ENCODE data around the gene PACS1. TPM values are rescaled to one million over a fixed set of nuclear protein-coding genes. Genes with fewer than 3 reads are reported as not detected.
"Not testable (repeated sequence)": the region's sequence is repeated elsewhere in the genome, so short reads cannot be mapped to it uniquely, and the experiment has no call there.

Gene PACS1
- total RNA-seq, 1 experiment from 2014 or later: 41.1 TPM

- no peak for ATAC-seq
- H3K36me3 ChIP-seq (ENCODE audit: control insufficient read depth in 1 of 2, insufficient read depth in 2 of 2, low read length in 2 of 2): peaks cover 16 to 18% of the 10 kb centered on the region in 2 experiments; a peak in 3 of 4 replicates
- no peaks in the 10 kb centered on the region for H3K27me3 ChIP-seq (ENCODE audit: insufficient read depth, low read length)
- ChIA-PET POLR2A (no interaction called here), CTCF (no interaction called here), RAD21 (ENCODE audit: low non-redundant PET in 1 of 2, low total read pairs in 2 of 2, uncharacterized antibody in 2 of 2, unreplicated experiment in 2 of 2) (no interaction called here)
- peaks cover 0 to 7% of the 10 kb centered on the region in 2 experiments; a peak in 2 of 4 replicates for H3K4me1 ChIP-seq (ENCODE audit: control insufficient read depth in 1 of 2, insufficient read depth in 2 of 2, low read length in 2 of 2)
- DNase-seq (ENCODE audit: low read depth, low spot score): no peak
- no TSS peak for BruUV-seq (replicated peaks)
- no peaks in the 10 kb centered on the region for H3K9me2 ChIP-seq (ENCODE audit: insufficient read depth)
- no peak overlapping the region for H3K4me2 ChIP-seq (ENCODE audit: low read length)
- no peak overlapping the region for H3K27ac ChIP-seq (ENCODE audit: low read depth, low read length)
- H3K9ac ChIP-seq (ENCODE audit: low read length): no peak overlapping the region
- no peak overlapping the region for H2AFZ ChIP-seq (ENCODE audit: low read depth, low read length, poor library complexity, severe bottlenecking)
- peaks cover 7% of the 10 kb centered on the region; the same call in 1 of the 2 replicates for H3K79me2 ChIP-seq (ENCODE audit: insufficient read depth, low read length)
- no peaks in the 10 kb centered on the region for H3K9me3 ChIP-seq (ENCODE audit: control insufficient read depth in 1 of 2, insufficient read depth in 1 of 2, low read depth in 1 of 2, low read length in 2 of 2)
- no peaks in the 10 kb centered on the region for H4K20me1 ChIP-seq (ENCODE audit: insufficient read depth)
- intact Hi-C loops (cut with micrococcal nuclease): no loop called here
- TF ChIP-seq EGR1 (IDR thresholded peaks at IDR 0.05; ENCODE audit: low read depth) (no peak), EZH2 (IDR thresholded peaks at IDR 0.05) (no peak), SIN3A (IDR thresholded peaks at IDR 0.05; ENCODE audit: low read depth) (no peak), SRF (IDR thresholded peaks at IDR 0.05; ENCODE audit: low read depth) (no peak), ZBTB33 (IDR thresholded peaks at IDR 0.05; ENCODE audit: extremely low read depth, insufficient replicate concordance, low read length) (no peak), SP1 (IDR thresholded peaks at IDR 0.05; ENCODE audit: low read depth) (no peak), YY1 (IDR thresholded peaks at IDR 0.05; ENCODE audit: extremely low read depth, insufficient replicate concordance, low read depth, low read length) (no peak), ELF1 (IDR thresholded peaks at IDR 0.05; ENCODE audit: borderline replicate concordance, low read depth) (no peak), POLR2AphosphoS5 (IDR thresholded peaks at IDR 0.05; ENCODE audit: low read depth, low read length) (no peak)
- no peak overlapping the region for H3K4me3 ChIP-seq (replicated peaks in 1 of 2; ENCODE audit: low read depth in 1 of 2, low read length in 2 of 2)
These were observed 206.0 kb downstream of the PACS1 start for GRCh38 chr11:66275984-66276612.

- Histone ChIP-seq H3K36me3 (ENCODE audit: control insufficient read depth in 1 of 2, insufficient read depth in 2 of 2, low read length in 2 of 2) (peaks cover 16 to 18% of the 10 kb centered on the region in 2 experiments; a peak in 3 of 4 replicates), H3K4me1 (ENCODE audit: control insufficient read depth in 1 of 2, insufficient read depth in 2 of 2, low read length in 2 of 2) (peaks cover 0 to 12% of the 10 kb centered on the region in 2 experiments; a peak in 2 of 4 replicates)
- H3K27ac ChIP-seq (ENCODE audit: low read depth, low read length); CTCF ChIA-PET; H3K9ac ChIP-seq (ENCODE audit: low read length); BruUV-seq (replicated peaks); RAD21 ChIA-PET (ENCODE audit: low non-redundant PET in 1 of 2, low total read pairs in 2 of 2, uncharacterized antibody in 2 of 2, unreplicated experiment in 2 of 2); H3K4me3 ChIP-seq (replicated peaks in 1 of 2; ENCODE audit: low read depth in 1 of 2, low read length in 2 of 2); intact Hi-C loops (cut with micrococcal nuclease); H3K4me2 ChIP-seq (ENCODE audit: low read length); ATAC-seq; DNase-seq (ENCODE audit: low read depth, low spot score); H3K9me3 ChIP-seq (ENCODE audit: control insufficient read depth in 1 of 2, insufficient read depth in 1 of 2, low read depth in 1 of 2, low read length in 2 of 2); H2AFZ ChIP-seq (ENCODE audit: low read depth, low read length, poor library complexity, severe bottlenecking); H3K27me3 ChIP-seq (ENCODE audit: insufficient read depth, low read length); H3K79me2 ChIP-seq (ENCODE audit: insufficient read depth, low read length); H4K20me1 ChIP-seq (ENCODE audit: insufficient read depth); H3K9me2 ChIP-seq (ENCODE audit: insufficient read depth); POLR2A ChIA-PET: not testable (repeated sequence)
These were observed 206.5 kb downstream of the PACS1 start for GRCh38 chr11:66276619-66277018.

GRCh38 chr11:66277064-66277463 lies 207.0 kb downstream of the PACS1 start:
- H3K9me3 ChIP-seq (ENCODE audit: control insufficient read depth in 1 of 2, insufficient read depth in 1 of 2, low read depth in 1 of 2, low read length in 2 of 2); BruUV-seq (replicated peaks); H3K9me2 ChIP-seq (ENCODE audit: insufficient read depth); H2AFZ ChIP-seq (ENCODE audit: low read depth, low read length, poor library complexity, severe bottlenecking); H3K27me3 ChIP-seq (ENCODE audit: insufficient read depth, low read length); H4K20me1 ChIP-seq (ENCODE audit: insufficient read depth); H3K4me2 ChIP-seq (ENCODE audit: low read length); RAD21 ChIA-PET (ENCODE audit: low non-redundant PET in 1 of 2, low total read pairs in 2 of 2, uncharacterized antibody in 2 of 2, unreplicated experiment in 2 of 2); H3K79me2 ChIP-seq (ENCODE audit: insufficient read depth, low read length); CTCF ChIA-PET; H3K27ac ChIP-seq (ENCODE audit: low read depth, low read length); DNase-seq (ENCODE audit: low read depth, low spot score); H3K4me3 ChIP-seq (replicated peaks in 1 of 2; ENCODE audit: low read depth in 1 of 2, low read length in 2 of 2); H3K9ac ChIP-seq (ENCODE audit: low read length); ATAC-seq; intact Hi-C loops (cut with micrococcal nuclease): not testable (repeated sequence)
- POLR2A ChIA-PET: interaction anchor here (0.9 kb wide), 1 partner anchor 12 kb away, joined by 3 read pairs; the partner anchor contains the start of gene YIF1A
- Histone ChIP-seq H3K4me1 (ENCODE audit: control insufficient read depth in 1 of 2, insufficient read depth in 2 of 2, low read length in 2 of 2) (peaks cover 0 to 16% of the 10 kb centered on the region in 2 experiments; a peak in 2 of 4 replicates), H3K36me3 (ENCODE audit: control insufficient read depth in 1 of 2, insufficient read depth in 2 of 2, low read length in 2 of 2) (peaks cover 13 to 15% of the 10 kb centered on the region in 2 experiments; a peak in 3 of 4 replicates)

All from HCT116 (cell line).